PFSK-1 (cell line): ENCODE data around the gene EHBP1L1.
A peak's percentile ranks its signal among the peaks of the same experiment; 100 is the strongest.

Experiments used
- FOXP2 ChIP-seq: optimal IDR thresholded peaks from 2 replicates; pipeline ENCODE3; 2011; ENCODE audit warnings: borderline replicate concordance, control low read depth, inconsistent platforms; ENCODE audit not compliant: insufficient read depth; ENCODE audit errors: extremely low read length, extremely low read depth
- POLR2AphosphoS5 ChIP-seq: IDR thresholded peaks from 2 replicates; pipeline ENCODE4 v1.6.1; 2012; ENCODE audit warnings: low read depth, mild to moderate bottlenecking, control low read depth, low read length, moderate library complexity
- SIN3A ChIP-seq: IDR thresholded peaks from 2 replicates; pipeline ENCODE4 v1.6.1; 2012; ENCODE audit warnings: mild to moderate bottlenecking, low read length, moderate library complexity, borderline replicate concordance; ENCODE audit not compliant: insufficient read depth
- TAF1 ChIP-seq: IDR thresholded peaks from 2 replicates; pipeline ENCODE4 v1.6.1; 2012; ENCODE audit warnings: low read length, control low read depth, borderline replicate concordance; ENCODE audit not compliant: insufficient read depth
- TF ChIP-seq, protein P1 (sequence below), 2 experiments: IDR thresholded peaks; 2 replicates each; pipeline versions ENCODE4 v1.6.1 to v1.8.0; 2011 to 2012; ENCODE audit warnings: low read depth in 2 of 2, low read length in 2 of 2, control low read depth in 1 of 2, inconsistent platforms in 1 of 2, mild to moderate bottlenecking in 1 of 2, moderate library complexity in 1 of 2; ENCODE audit not compliant: insufficient read depth in 1 of 2

EHBP1L1 gene

DNA sequence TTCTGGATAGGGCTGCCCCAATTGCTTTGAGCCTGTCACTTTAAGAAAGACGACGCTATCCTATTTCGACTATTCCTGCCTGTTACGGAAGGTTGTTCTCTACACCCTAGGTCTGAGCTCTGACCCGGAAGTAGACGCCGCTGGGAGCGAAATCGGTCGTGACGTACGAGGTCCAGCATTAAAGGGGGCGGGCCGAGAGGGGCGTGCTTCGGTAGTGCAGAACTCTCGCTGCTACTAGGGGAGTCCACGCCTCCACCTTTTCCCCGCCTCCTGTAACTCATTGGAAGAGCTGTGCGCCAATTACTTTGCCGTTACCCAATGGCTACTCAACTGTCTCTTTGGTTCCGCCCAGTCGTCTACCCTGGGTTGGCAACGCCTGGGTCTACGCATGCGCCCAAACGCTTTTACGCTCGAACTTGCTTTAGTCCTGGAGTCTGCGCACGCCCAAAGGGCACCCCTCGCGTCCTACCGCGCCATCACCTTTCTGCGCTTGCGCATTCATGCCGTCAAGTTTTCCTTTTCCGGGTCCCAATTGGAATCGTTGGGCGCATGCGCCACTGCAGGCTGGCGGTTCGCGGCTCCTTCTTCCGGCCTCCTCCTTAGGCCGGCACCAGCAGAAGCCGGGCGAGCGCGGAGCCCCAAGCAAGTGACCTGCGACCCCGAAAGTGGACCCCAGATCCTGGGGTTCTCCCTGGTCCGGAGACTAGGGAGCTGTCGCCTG is 39.5 kb downstream of the EHBP1L1 start, which contains the start of gene PCNX3:
Gene PCNX3, plus strand, starts transcription at position 548 of the 721 bp plus-strand sequence. CDS start 536 bp downstream, outside the sequence.
- TF ChIP-seq POLR2AphosphoS5: peak; percentile 65
- TF ChIP-seq FOXP2: no peak
- TF ChIP-seq SIN3A: peak; percentile 83; the same call in 1 of the 2 replicates

DNA sequence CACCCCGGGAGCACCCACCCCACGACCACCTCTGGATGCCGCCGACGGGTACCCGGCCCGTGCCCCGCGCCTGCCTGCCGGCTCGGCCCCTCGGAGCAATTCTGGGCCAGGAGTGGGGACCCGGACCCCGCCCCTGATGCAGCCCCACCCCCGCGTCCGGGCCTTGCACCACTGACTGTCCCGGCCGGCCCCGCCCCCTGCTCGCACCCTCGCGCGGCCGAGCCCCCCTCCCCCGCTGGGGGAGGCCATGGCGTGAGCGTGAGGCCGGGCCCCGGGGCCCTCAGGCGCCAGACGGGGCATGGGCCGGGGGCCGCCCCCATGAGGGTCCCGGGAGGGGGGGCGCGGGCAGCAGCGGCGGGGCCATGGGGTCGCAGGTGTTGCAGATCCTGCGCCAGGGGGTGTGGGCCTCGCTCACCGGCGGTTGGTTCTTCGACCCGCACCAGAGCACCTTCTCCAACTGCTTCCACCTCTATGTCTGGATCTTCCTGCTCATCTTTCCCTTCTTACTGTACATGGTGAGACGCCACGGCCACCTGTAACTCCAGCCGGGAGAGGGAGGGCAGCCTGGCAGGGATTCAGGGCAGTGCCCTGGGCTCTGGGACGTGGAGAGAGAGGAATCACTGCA is 40.2 kb downstream of the EHBP1L1 start:
- TF ChIP-seq POLR2AphosphoS5 (0 out of 2 replicates have a peak, but pooled peaks have one; percentile 6), FOXP2 (no peak)

DNA sequence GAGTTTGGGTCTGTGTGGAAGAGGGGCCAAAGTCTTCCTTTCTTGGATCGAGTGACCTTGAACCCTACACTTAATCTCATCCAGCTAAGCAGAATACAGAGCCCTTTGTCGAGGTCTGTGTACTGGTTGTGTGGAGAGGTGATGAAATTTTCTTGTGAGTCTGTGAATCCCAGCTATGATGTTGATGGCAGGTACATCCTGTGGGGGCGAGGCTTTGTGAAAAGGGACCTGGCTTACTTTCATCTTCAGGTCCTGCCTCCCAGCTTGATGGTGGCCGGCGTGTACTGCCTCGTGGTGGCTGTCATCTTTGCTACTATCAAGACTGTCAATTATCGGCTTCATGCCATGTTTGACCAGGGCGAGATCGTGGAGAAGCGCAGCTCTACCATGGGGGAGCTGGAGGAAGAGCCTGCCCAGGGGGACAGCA is 40.7 kb downstream of the EHBP1L1 start:
- no peak for TF ChIP-seq FOXP2
- 0 out of 2 replicates have a peak, but pooled peaks have one; percentile 16 for TF ChIP-seq SIN3A
- TF ChIP-seq POLR2AphosphoS5: no peak

DNA sequence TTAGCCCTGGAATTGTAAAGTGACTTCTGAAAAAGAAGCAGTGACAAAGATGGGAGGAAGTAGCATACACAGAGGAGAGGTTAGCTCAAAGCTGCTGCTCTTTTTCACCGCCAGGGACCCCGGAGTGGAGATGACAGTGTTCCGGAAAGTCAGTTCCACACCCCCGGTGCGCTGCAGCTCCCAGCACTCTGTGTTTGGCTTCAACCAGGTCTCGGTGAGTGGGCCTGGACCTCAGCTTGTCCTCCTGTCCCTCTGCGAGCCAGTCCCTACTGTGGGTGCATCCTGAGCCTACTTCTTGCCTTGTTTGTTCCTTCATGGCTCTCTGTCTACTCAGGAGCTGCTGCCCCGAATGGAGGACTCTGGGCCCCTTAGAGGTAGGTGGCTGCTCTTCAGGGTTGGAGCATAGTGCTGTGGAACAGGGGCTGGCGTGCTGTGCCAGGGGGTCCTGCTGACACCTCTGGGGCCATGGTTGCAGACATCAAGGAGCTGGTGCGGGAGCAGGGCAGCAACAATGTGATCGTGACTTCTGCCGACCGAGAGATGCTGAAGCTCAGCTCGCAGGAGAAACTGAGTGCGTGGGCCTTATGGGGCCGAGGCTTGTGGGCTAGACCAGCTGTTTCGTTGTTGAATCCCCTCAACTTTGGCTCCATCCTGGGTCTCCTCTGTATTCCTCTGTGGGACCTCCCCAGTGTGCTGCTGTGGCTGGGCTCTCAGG is 41.4 kb downstream of the EHBP1L1 start:
- TF ChIP-seq TAF1 (no peak), POLR2AphosphoS5 (no peak), FOXP2 (no peak)
- TF ChIP-seq, protein P1, sequence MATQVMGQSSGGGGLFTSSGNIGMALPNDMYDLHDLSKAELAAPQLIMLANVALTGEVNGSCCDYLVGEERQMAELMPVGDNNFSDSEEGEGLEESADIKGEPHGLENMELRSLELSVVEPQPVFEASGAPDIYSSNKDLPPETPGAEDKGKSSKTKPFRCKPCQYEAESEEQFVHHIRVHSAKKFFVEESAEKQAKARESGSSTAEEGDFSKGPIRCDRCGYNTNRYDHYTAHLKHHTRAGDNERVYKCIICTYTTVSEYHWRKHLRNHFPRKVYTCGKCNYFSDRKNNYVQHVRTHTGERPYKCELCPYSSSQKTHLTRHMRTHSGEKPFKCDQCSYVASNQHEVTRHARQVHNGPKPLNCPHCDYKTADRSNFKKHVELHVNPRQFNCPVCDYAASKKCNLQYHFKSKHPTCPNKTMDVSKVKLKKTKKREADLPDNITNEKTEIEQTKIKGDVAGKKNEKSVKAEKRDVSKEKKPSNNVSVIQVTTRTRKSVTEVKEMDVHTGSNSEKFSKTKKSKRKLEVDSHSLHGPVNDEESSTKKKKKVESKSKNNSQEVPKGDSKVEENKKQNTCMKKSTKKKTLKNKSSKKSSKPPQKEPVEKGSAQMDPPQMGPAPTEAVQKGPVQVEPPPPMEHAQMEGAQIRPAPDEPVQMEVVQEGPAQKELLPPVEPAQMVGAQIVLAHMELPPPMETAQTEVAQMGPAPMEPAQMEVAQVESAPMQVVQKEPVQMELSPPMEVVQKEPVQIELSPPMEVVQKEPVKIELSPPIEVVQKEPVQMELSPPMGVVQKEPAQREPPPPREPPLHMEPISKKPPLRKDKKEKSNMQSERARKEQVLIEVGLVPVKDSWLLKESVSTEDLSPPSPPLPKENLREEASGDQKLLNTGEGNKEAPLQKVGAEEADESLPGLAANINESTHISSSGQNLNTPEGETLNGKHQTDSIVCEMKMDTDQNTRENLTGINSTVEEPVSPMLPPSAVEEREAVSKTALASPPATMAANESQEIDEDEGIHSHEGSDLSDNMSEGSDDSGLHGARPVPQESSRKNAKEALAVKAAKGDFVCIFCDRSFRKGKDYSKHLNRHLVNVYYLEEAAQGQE (IDR thresholded peaks at IDR 0.05; ENCODE audit: insufficient read depth in 1 of 2, low read depth in 2 of 2, low read length in 2 of 2): no peak

DNA sequence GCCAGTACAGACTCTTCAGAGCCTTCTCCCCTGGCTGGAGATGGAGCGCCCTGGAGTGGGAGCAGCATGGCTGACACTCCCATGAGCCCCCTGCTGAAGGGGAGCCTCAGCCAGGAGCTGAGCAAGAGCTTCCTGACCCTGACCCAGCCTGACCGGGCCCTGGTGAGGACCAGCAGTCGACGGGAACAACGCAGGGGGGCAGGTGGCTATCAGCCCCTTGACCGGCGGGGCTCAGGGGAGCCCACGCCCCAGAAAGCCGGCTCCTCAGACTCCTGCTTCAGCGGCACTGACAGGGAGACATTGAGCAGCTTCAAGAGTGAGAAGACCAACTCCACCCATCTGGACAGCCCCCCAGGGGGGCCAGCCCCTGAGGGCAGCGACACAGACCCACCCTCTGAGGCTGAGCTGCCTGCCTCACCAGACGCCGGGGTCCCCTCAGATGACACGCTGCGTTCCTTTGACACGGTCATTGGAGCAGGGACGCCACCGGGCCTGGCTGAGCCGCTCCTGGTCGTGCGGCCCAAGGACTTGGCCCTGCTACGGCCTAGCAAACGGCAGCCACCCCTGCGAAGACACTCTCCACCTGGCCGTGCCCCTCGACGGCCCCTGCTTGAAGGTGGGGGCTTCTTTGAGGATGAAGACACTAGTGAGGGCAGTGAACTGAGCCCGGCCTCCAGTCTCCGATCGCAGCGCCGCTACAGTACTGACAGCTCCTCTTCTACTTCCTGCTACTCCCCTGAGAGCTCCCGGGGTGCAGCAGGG is 42.3 kb downstream of the EHBP1L1 start:
- TF ChIP-seq SIN3A (no peak), POLR2AphosphoS5 (no peak), TAF1 (no peak), FOXP2 (no peak)
- TF ChIP-seq, protein P1 (IDR thresholded peaks at IDR 0.05; ENCODE audit: insufficient read depth in 1 of 2, low read depth in 2 of 2, low read length in 2 of 2): no peak

DNA sequence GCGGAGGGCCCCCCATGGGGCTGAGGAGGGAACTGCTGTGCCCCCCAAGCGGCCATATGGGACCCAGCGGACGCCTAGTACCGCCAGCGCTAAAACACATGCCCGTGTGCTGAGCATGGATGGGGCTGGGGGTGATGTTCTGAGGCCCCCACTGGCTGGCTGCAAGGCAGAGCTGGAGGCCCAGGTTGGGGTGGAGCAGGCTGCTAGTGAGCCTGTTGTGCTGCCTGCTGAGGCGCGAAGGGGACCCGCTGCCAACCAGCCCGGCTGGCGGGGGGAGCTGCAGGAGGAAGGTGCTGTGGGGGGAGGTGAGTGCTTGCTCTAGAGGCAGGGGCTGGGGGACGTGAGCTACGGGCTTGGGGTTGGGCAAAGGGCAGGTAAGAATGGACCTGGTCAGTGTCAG is 42.9 kb downstream of the EHBP1L1 start:
- TF ChIP-seq SIN3A (no peak), FOXP2 (no peak), POLR2AphosphoS5 (no peak), TAF1 (no peak)
- TF ChIP-seq, protein P1 (IDR thresholded peaks at IDR 0.05; ENCODE audit: insufficient read depth in 1 of 2, low read depth in 2 of 2, low read length in 2 of 2): no peak
